ENCODE results near the gene ZNF770.
A peak's percentile ranks its signal among the peaks of the same experiment; 100 is the strongest.
"Not testable (repeated sequence)": the region's sequence is repeated elsewhere in the genome, so short reads cannot be mapped to it uniquely, and the experiment has no call there.

ZNF770 gene

GRCh38 chr15:34970098-34970643 is 17.9 kb downstream of the ZNF770 start:
- not testable (repeated sequence) for DNase-seq

GRCh38 chr15:34969340-34970097 is 18.6 kb downstream of the ZNF770 start, which contains the start of gene AQR:
AQR (minus strand) TSS chr15:34969742; CDS start chr15:34969613, 129 bp downstream.
- peak; percentile 85 for DNase-seq

GRCh38 chr15:34964277-34964676 is 23.8 kb downstream of the ZNF770 start:
- DNase-seq: no peak

GRCh38 chr15:34953851-34954250 is 34.2 kb downstream of the ZNF770 start:
- DNase-seq: no peak

GRCh38 chr15:34952481-34952880 is 35.6 kb downstream of the ZNF770 start:
- DNase-seq: no peak

GRCh38 chr15:34951993-34952392 is 36.1 kb downstream of the ZNF770 start:
- DNase-seq: no peak

GRCh38 chr15:34944936-34945335 is 43.2 kb downstream of the ZNF770 start:
- no peak for DNase-seq

- no peak for DNase-seq
These were observed 44.4 kb downstream of the ZNF770 start for GRCh38 chr15:34943711-34944110.

- not testable (repeated sequence) for DNase-seq
These were observed 44.8 kb downstream of the ZNF770 start for GRCh38 chr15:34943264-34943663.

- no peak for DNase-seq
These were observed 45.7 kb downstream of the ZNF770 start for GRCh38 chr15:34942363-34942762.

GRCh38 chr15:34941831-34942230 is 46.3 kb downstream of the ZNF770 start:
- no peak for DNase-seq

GRCh38 chr15:34941185-34941698 is 46.8 kb downstream of the ZNF770 start:
- DNase-seq: no peak

GRCh38 chr15:34933432-34933975 is 54.6 kb downstream of the ZNF770 start:
- no peak for DNase-seq

- not testable (repeated sequence) for DNase-seq
These were observed 59.7 kb downstream of the ZNF770 start for GRCh38 chr15:34928349-34928748.

Measured in NCI-H1048 (cell line).